H7 (cell line): ENCODE measurements around the gene PRPSAP1. TPM values are rescaled to one million over a fixed set of nuclear protein-coding genes. Genes with fewer than 3 reads are reported as not detected.
A peak's percentile ranks its signal among the peaks of the same experiment; 100 is the strongest.

Experiments used
- DNase-seq: peaks from one replicate; pipeline ENCODE4 v3.0.0; 2012
- H3K27me3 ChIP-seq: 2 replicates; pipeline ENCODE4 v1.6.0; 2011; ENCODE audit warnings: mild to moderate bottlenecking, low read length; ENCODE audit not compliant: control insufficient read depth, insufficient read depth
- H3K36me3 ChIP-seq: replicated peaks from 2 replicates; pipeline ENCODE4 v1.5.1; 2011; ENCODE audit warnings: low read length; ENCODE audit not compliant: control insufficient read depth, insufficient read depth
- H3K4me3 ChIP-seq: 2 replicates; pipeline ENCODE4 v1.5.1; 2011; ENCODE audit warnings: low read depth, mild to moderate bottlenecking, control low read depth, low read length, moderate library complexity; ENCODE audit not compliant: insufficient read depth
- total RNA-seq: library from RNA; depleted of rRNA; stranded (reverse); fragments of >200 nt; shearing (Covaris generic); gene quantifications from 2 replicates; pipeline ENCODE4 v1.2.3, GENCODE V29; 2014; rRNA removed

Gene PRPSAP1
- total RNA-seq, result 51.9 and 56.8 TPM in 2 replicates

DNA sequence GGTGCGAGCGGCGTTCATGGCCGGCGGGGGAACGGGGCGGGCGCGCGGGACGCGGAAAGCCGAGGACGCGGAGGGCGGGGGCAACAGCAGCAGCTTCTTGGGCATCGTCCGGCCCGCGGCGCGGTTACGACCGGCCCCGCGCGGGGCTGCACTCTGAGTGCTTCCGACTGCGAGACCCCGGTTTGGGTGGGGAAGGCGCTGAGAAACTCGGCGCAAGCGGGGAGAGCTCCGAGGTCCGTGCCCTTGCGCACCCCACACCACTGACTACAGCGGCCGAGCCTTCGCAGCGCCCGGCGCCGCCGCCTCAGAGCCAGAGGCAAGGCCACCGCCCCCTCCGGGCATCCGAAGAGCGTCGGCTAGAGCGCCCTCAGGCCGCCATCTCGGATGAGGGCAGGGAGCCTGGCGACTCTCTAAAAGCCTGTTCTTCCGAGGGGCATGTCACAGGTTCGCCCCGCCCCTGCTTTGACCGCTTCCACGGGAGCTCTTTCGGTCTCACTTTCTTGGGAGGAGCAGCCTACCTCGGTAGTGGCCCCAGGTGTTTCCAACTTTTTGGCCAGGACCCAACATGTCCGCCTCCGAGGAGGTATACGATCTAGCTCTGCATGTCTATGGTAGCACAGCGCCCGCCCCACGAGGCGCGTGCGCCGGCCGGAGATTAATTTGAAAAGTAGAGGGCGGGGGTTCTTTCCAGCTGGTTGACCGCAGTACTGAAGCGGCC, at the start of gene PRPSAP1:
Gene PRPSAP1, minus strand, starts transcription at position 318 of the 718 bp plus-strand sequence. Its CDS starts 213 bp downstream, at position 105.
- H3K27me3 ChIP-seq, result peaks cover 2% of the 10 kb centered on the region; the same call in 1 of the 2 replicates
- peak within 1 kb of the TSS; percentile 93 for H3K4me3 ChIP-seq
- H3K36me3 ChIP-seq, result no peaks in the 10 kb centered on the region
- DNase-seq, result peak; percentile 96

- no peak for DNase-seq
- Histone ChIP-seq H3K27me3 (no peaks in the 10 kb centered on the region), H3K4me3 (no peak overlapping the region), H3K36me3 (peaks cover 47% of the 10 kb centered on the region)
Observed at GRCh38 chr17:76402711-76403110, 49.0 kb upstream of the PRPSAP1 start.

DNA sequence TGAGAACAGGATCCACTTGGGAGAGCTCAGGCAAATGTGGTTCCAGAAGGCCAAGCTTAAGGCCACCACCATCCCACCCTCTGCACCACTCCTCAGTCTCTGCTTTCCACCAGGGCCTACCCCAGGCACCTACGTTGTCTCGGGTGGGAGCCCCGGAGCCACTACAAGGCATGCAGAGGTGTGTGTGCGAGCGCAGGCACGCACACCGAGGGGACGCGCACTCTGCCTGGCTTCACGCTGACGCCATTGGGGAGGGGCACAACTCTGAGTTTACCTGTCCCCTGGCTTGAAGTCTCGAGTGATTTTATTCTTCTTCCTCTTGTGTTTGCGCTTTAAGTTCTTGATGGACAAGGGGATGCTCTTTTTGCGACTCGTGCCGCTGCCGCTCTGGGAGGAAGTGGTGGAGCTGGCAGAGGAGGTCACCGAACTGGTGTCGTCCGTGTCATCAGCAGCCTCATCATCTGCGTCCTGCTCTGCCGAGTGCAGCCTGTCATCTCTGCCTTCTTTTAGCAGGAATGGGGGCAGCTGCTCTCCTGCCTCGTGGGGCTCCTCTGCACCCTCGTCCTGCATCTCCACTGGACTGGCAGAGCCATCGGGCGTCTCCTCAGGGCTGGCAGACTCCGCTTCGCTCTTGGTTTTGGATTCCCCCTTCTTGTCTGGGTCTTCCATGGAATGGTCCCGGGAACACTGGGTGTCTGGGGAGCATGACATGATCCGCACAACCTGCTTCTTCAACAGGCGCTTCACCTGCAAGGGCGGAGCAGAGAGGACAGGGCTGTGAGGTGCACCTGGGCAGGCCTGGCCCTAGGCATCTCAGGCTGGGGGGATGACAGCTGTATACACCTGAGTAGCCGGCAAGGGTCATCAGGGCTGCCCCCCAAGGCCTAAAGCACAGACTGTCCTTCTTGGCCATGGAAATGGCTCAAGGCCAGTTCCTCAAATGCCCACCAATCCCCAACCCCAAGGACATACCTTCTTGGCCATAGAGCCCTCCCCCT, 45.8 kb upstream of the PRPSAP1 start:
- H3K4me3 ChIP-seq, result no peak overlapping the region
- H3K36me3 ChIP-seq, result peaks cover 66% of the 10 kb centered on the region

DNA sequence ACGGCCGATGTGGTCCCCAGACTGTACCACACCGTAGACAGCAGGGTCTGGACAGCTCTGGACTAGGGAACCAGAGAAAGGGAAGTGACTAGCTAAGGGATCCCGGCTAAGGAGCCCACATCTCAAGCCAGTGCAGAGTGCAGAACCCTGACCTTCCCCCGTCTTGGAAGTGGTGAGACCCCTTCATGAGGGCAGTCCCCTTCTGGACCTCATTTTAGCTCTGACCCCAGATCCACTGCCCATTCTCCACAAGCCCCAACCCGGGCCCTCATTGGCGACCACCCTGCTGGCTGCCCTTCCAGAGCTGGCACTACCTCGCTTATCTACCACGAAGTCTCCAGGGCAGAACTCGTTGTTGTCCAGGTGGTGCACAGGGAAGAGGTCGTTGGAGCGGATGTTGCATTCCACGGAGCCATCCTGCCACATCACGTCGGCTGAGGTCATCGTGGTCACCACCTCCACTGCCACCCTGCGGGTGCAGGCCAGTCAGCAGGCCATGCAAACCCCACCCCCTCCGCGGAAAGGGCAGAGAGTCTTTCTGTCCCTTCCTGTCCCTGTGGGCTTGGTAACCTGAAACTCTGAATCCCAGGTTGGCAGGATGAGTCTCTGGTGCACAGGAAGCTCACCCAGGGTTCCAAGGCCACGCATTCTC, 44.9 kb upstream of the PRPSAP1 start:
- no peaks in the 10 kb centered on the region for H3K27me3 ChIP-seq
- no peak for DNase-seq
- H3K4me3 ChIP-seq, result no peak overlapping the region
- H3K36me3 ChIP-seq, result peaks cover 65% of the 10 kb centered on the region

More for the DNA sequence above, 45.8 kb upstream of the PRPSAP1 start:
- no peaks in the 10 kb centered on the region for H3K27me3 ChIP-seq
- DNase-seq, result no peak

DNA sequence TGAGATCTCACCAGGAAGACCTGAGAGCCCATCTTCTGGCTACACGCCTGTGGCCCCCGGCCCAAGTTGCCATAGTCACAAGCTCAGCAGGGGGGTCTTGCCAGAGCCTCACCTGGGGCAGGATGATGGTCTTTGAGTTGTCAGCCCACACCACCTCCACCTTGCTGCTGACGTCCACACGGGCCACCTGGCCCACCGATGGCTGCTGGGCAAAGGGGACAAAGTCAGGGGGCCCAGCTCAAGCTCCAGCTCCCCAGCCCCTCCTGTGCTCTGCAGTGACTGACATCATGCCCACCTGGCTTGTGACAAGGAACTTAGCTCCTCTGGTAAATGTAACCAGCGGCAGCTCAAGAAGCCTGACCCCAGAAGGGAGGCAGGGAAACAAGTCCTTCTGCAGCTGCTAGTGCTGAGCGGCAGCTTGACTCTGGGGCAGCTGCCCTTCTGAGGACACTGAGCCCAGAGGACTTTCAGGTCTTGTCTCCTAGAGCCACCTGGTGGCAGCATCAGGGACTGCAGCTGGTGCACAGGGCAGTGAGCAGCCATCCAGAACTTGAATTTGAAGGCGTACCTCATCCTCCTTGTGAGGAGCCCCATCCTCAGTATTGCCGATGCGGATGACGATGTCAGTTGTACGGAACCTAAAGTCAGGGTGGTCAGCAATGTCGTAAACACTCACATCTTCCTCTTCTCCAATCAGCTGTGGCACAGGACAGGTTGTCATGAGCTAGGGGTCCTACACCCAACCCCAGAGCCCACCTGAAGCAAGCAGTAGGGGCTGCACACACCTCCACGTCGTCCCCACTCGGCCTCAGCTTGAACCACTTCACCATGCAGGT, 44.2 kb upstream of the PRPSAP1 start:
- H3K4me3 ChIP-seq, result no peak overlapping the region
- peaks cover 65% of the 10 kb centered on the region for H3K36me3 ChIP-seq
- DNase-seq, result peak; percentile 95
- no peaks in the 10 kb centered on the region for H3K27me3 ChIP-seq

GRCh38 chr17:76397184-76397583, 43.5 kb upstream of the PRPSAP1 start:
- Histone ChIP-seq H3K4me3 (no peak overlapping the region), H3K36me3 (peaks cover 59% of the 10 kb centered on the region), H3K27me3 (no peaks in the 10 kb centered on the region)
- DNase-seq, result no peak

DNA sequence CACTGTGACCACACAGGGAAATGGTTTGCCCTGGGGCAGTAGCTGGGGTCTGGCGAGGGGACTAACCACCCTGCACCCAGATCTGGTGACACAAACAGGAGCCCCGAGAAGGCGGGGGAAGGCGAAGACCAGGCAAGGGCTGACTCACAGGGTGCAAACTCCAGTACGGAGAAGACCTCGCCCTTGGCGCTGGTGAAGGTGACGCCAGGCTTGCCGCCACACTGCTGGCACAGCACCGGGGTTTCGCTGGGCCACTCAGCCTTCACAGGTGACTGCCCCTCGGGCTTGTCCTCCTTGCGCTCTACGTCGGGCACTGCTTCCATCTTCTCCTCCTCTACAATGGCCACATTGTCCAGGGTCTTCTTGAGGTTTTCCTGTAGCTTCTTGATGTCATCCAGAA, 42.3 kb upstream of the PRPSAP1 start:
- Histone ChIP-seq H3K36me3 (peaks cover 56% of the 10 kb centered on the region), H3K27me3 (no peaks in the 10 kb centered on the region), H3K4me3 (no peak overlapping the region)
- no peak for DNase-seq

- H3K27me3 ChIP-seq, result no peaks in the 10 kb centered on the region
- H3K36me3 ChIP-seq, result peaks cover 45% of the 10 kb centered on the region
- H3K4me3 ChIP-seq, result no peak overlapping the region
- DNase-seq, result no peak
Observed at GRCh38 chr17:76394166-76394565, 40.5 kb upstream of the PRPSAP1 start.

DNA sequence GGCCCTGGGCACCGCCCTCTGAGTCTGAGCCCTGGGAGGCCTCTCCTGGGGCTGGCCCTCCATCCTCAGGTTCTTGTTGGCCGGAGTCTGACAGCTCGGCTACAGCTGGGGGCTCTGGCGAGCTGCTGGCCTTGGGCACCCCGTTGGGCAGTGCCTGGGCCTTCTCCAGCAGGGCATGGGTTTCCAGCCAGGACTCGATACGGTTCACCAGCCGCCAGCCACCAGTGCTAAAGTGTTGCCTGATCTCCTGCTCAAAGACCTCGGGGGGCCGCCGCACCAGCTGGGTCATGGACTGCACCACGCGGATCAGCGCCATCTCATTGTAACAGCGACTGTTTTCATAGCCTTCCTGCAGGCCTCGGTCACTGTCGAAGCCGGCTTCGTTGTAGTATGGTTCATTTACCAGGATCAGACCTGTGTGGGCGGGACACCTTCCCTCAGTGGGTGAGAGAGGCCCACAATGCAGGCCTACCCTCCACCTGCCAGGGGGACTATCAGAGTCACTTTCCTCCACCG, 37.5 kb upstream of the PRPSAP1 start:
- peaks cover 23% of the 10 kb centered on the region for H3K36me3 ChIP-seq
- no peak for DNase-seq
- H3K4me3 ChIP-seq, result no peak overlapping the region
- H3K27me3 ChIP-seq, result peaks cover under 1% of the 10 kb centered on the region

- Histone ChIP-seq H3K4me3 (no peak overlapping the region), H3K36me3 (peaks cover 14% of the 10 kb centered on the region), H3K27me3 (peaks cover 13% of the 10 kb centered on the region)
- peak; percentile 76 for DNase-seq
Observed at GRCh38 chr17:76390003-76390421, 36.3 kb upstream of the PRPSAP1 start.

DNA sequence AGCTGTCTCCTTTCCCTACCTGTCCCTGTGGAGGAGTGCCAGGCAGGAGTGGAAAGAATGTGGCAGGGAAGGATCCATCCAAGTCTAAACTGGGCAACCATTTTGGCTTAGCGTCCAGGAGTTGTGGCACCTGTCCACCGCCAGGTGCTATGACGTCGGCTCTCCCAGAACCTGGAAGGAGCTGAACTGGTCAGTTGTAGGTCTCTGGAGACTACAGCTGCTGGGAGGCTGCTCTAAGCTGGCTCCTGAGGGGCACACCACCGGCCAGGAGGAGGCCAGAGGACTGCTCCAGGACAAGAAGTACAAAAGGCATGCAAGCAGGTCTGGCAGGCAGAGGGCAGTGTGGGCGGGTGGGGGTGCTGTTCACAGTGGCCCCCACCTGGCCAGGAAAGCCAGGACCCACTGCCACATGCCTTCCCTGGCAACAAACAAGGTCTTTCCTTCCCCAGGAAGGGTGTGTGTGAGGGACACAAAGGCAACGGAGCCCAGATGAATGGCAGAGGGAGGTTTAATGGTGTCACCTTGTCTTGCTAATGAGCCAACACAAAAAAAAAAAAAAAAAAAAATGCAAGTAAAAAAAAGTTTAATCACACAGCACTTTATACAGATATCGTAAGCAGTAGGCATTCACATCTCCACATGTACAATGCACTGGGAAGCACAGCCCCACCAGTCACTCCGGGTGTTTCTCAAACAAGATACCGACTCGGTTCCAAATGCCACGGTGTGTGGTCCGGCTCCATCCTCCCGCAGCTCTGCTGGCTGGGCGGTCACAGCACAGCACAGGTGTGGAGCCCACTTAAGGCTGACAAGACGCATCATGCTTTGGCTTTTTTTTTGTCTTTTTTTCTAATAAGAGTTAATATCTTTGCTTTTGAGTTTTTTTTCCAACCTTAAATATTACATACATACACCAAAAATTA, 35.5 kb upstream of the PRPSAP1 start:
- Histone ChIP-seq H3K4me3 (no peak overlapping the region), H3K36me3 (peaks cover 10% of the 10 kb centered on the region), H3K27me3 (peaks cover 20% of the 10 kb centered on the region)
- DNase-seq, result peak; percentile 83

DNA sequence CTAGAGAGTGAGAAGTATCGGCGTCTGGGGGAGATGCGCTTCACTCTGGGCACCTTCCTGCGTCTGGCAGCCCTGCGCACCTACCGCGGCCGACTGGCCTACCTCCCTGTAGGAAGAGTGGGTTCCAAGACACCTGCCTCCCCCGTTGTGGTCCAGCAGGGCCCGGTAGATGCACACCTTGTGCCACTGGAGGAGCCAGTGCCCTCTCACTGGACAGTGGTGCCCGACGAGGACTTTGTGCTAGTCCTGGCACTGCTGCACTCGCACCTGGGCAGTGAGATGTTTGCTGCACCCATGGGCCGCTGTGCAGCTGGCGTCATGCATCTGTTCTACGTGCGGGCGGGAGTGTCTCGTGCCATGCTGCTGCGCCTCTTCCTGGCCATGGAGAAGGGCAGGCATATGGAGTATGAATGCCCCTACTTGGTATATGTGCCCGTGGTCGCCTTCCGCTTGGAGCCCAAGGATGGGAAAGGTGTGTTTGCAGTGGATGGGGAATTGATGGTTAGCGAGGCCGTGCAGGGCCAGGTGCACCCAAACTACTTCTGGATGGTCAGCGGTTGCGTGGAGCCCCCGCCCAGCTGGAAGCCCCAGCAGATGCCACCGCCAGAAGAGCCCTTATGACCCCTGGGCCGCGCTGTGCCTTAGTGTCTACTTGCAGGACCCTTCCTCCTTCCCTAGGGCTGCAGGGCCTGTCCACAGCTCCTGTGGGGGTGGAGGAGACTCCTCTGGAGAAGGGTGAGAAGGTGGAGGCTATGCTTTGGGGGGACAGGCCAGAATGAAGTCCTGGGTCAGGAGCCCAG, 33.5 kb upstream of the PRPSAP1 start:
- no peak overlapping the region for H3K4me3 ChIP-seq
- peaks cover 6% of the 10 kb centered on the region for H3K36me3 ChIP-seq
- H3K27me3 ChIP-seq, result peaks cover 38% of the 10 kb centered on the region
- no peak for DNase-seq
